ENCODE measurements around the gene ADGRE2.
"Not testable (repeated sequence)": the region's sequence is repeated elsewhere in the genome, so short reads cannot be mapped to it uniquely, and the experiment has no call there.

Gene ADGRE2

GRCh38 chr19:14778110-14778845, at the start of gene ADGRE2:
Gene ADGRE2, minus strand, starts transcription at chr19:14778560. Its CDS starts 1,804 bp downstream, at chr19:14776756.
- not testable (repeated sequence) for H3K4me3 Mint-ChIP-seq; DNase-seq (ENCODE audit: low spot score in 2 of 2); H3K27ac Mint-ChIP-seq; H3K36me3 Mint-ChIP-seq; H3K9me3 Mint-ChIP-seq; ATAC-seq (ENCODE audit: low read depth)
- peaks cover 14% of the 10 kb centered on the region for H3K4me1 Mint-ChIP-seq
- peaks cover 13% of the 10 kb centered on the region for H3K27me3 Mint-ChIP-seq

- H3K36me3 Mint-ChIP-seq: no peaks in the 10 kb centered on the region
- ATAC-seq (ENCODE audit: low read depth) (no peak), DNase-seq (ENCODE audit: low spot score in 2 of 2) (no peak)
- peaks cover 7% of the 10 kb centered on the region for H3K4me1 Mint-ChIP-seq
- peaks cover 23% of the 10 kb centered on the region for H3K27me3 Mint-ChIP-seq
- H3K27ac Mint-ChIP-seq: no peak overlapping the region
- no peaks in the 10 kb centered on the region for H3K9me3 Mint-ChIP-seq
- H3K4me3 Mint-ChIP-seq: no peak overlapping the region
Measured at GRCh38 chr19:14826006-14826405, 47.6 kb upstream of the ADGRE2 start.

GRCh38 chr19:14821937-14822336, 43.6 kb upstream of the ADGRE2 start:
- no peaks in the 10 kb centered on the region for H3K36me3 Mint-ChIP-seq
- H3K4me1 Mint-ChIP-seq: no peaks in the 10 kb centered on the region
- H3K4me3 Mint-ChIP-seq: no peak overlapping the region
- H3K9me3 Mint-ChIP-seq: no peaks in the 10 kb centered on the region
- no peak for DNase-seq (ENCODE audit: low spot score in 2 of 2)
- no peak overlapping the region for H3K27ac Mint-ChIP-seq
- H3K27me3 Mint-ChIP-seq: peaks cover 20% of the 10 kb centered on the region
- ATAC-seq (ENCODE audit: low read depth): no peak

GRCh38 chr19:14818588-14818987, 40.2 kb upstream of the ADGRE2 start:
- H3K9me3 Mint-ChIP-seq: no peaks in the 10 kb centered on the region
- ATAC-seq (ENCODE audit: low read depth): no peak

GRCh38 chr19:14817052-14817451, 38.7 kb upstream of the ADGRE2 start:
- H3K27ac Mint-ChIP-seq: no peak overlapping the region
- no peak for ATAC-seq (ENCODE audit: low read depth)
- H3K4me1 Mint-ChIP-seq: no peaks in the 10 kb centered on the region
- no peaks in the 10 kb centered on the region for H3K36me3 Mint-ChIP-seq
- H3K4me3 Mint-ChIP-seq: no peak overlapping the region
- DNase-seq (ENCODE audit: low spot score in 2 of 2): no peak
- H3K27me3 Mint-ChIP-seq: peaks cover 9% of the 10 kb centered on the region
- no peaks in the 10 kb centered on the region for H3K9me3 Mint-ChIP-seq

More at GRCh38 chr19:14818588-14818987, 40.2 kb upstream of the ADGRE2 start:
- DNase-seq (ENCODE audit: low spot score in 2 of 2): no peak
- no peaks in the 10 kb centered on the region for H3K4me1 Mint-ChIP-seq
- peaks cover 9% of the 10 kb centered on the region for H3K27me3 Mint-ChIP-seq
- H3K4me3 Mint-ChIP-seq: no peak overlapping the region
- H3K27ac Mint-ChIP-seq: no peak overlapping the region
- no peaks in the 10 kb centered on the region for H3K36me3 Mint-ChIP-seq

- ATAC-seq (ENCODE audit: low read depth) (no peak), DNase-seq (ENCODE audit: low spot score in 2 of 2) (no peak)
- Mint-ChIP-seq H3K9me3 (no peaks in the 10 kb centered on the region), H3K27me3 (peaks cover 4% of the 10 kb centered on the region), H3K36me3 (no peaks in the 10 kb centered on the region), H3K4me3 (no peak overlapping the region), H3K27ac (no peak overlapping the region), H3K4me1 (no peaks in the 10 kb centered on the region)
Measured at GRCh38 chr19:14814982-14815652, 36.8 kb upstream of the ADGRE2 start.

- Mint-ChIP-seq H3K4me3 (no peak overlapping the region), H3K36me3 (no peaks in the 10 kb centered on the region), H3K27ac (no peak overlapping the region), H3K9me3 (peaks cover 2% of the 10 kb centered on the region), H3K27me3 (peaks cover 7% of the 10 kb centered on the region), H3K4me1 (peaks cover 3% of the 10 kb centered on the region)
- DNase-seq (ENCODE audit: low spot score in 2 of 2) (no peak), ATAC-seq (ENCODE audit: low read depth) (no peak)
Measured at GRCh38 chr19:14809272-14810057, 31.1 kb upstream of the ADGRE2 start.

GRCh38 chr19:14804765-14805164, 26.4 kb upstream of the ADGRE2 start:
- DNase-seq (ENCODE audit: low spot score in 2 of 2) (no peak), ATAC-seq (ENCODE audit: low read depth) (no peak)
- H3K27me3 Mint-ChIP-seq: peaks cover 13% of the 10 kb centered on the region
- peaks cover 3% of the 10 kb centered on the region for H3K9me3 Mint-ChIP-seq
- H3K27ac Mint-ChIP-seq: no peak overlapping the region
- H3K4me1 Mint-ChIP-seq: peaks cover 3% of the 10 kb centered on the region
- no peaks in the 10 kb centered on the region for H3K36me3 Mint-ChIP-seq
- H3K4me3 Mint-ChIP-seq: no peak overlapping the region

- Mint-ChIP-seq H3K27me3 (peaks cover 19% of the 10 kb centered on the region), H3K27ac (no peak overlapping the region), H3K4me1 (no peaks in the 10 kb centered on the region), H3K9me3 (peaks cover 1% of the 10 kb centered on the region), H3K4me3 (no peak overlapping the region), H3K36me3 (no peaks in the 10 kb centered on the region)
- no peak for ATAC-seq (ENCODE audit: low read depth)
- DNase-seq (ENCODE audit: low spot score in 2 of 2): no peak
Measured at GRCh38 chr19:14798760-14799159, 20.4 kb upstream of the ADGRE2 start.

- H3K4me1 Mint-ChIP-seq: no peaks in the 10 kb centered on the region
- peaks cover 1% of the 10 kb centered on the region for H3K9me3 Mint-ChIP-seq
- DNase-seq (ENCODE audit: low spot score in 2 of 2): no peak
Measured at GRCh38 chr19:14796021-14796420, 17.7 kb upstream of the ADGRE2 start.

GRCh38 chr19:14795078-14795721, 16.8 kb upstream of the ADGRE2 start:
- Mint-ChIP-seq H3K4me1 (no peaks in the 10 kb centered on the region), H3K36me3 (no peaks in the 10 kb centered on the region), H3K27me3 (peaks cover 9% of the 10 kb centered on the region), H3K9me3 (peaks cover 1% of the 10 kb centered on the region), H3K27ac (no peak overlapping the region), H3K4me3 (no peak overlapping the region)
- ATAC-seq (ENCODE audit: low read depth) (no peak), DNase-seq (ENCODE audit: low spot score in 2 of 2) (no peak)

More at GRCh38 chr19:14796021-14796420, 17.7 kb upstream of the ADGRE2 start:
- Mint-ChIP-seq H3K4me3 (no peak overlapping the region), H3K36me3 (no peaks in the 10 kb centered on the region), H3K27me3 (peaks cover 11% of the 10 kb centered on the region), H3K27ac (no peak overlapping the region)
- ATAC-seq (ENCODE audit: low read depth): no peak

- H3K4me3 Mint-ChIP-seq; H3K4me1 Mint-ChIP-seq; H3K36me3 Mint-ChIP-seq; H3K9me3 Mint-ChIP-seq; H3K27ac Mint-ChIP-seq; ATAC-seq (ENCODE audit: low read depth); H3K27me3 Mint-ChIP-seq; DNase-seq (ENCODE audit: low spot score in 2 of 2): not testable (repeated sequence)
Measured at GRCh38 chr19:14792250-14792649, 13.9 kb upstream of the ADGRE2 start.

GRCh38 chr19:14786421-14786851, 8.1 kb upstream of the ADGRE2 start:
- no peaks in the 10 kb centered on the region for H3K9me3 Mint-ChIP-seq
- H3K27ac Mint-ChIP-seq: no peak overlapping the region
- peaks cover 9% of the 10 kb centered on the region for H3K27me3 Mint-ChIP-seq
- peaks cover 21% of the 10 kb centered on the region for H3K4me1 Mint-ChIP-seq
- ATAC-seq (ENCODE audit: low read depth) (no peak), DNase-seq (ENCODE audit: low spot score in 2 of 2) (peak; percentile 11 to 43)
- H3K36me3 Mint-ChIP-seq: no peaks in the 10 kb centered on the region
- no peak overlapping the region for H3K4me3 Mint-ChIP-seq
